ENCODE results near the gene CLIP1.

Gene CLIP1

GRCh38 chr12:122354958-122355641 lies 67.4 kb downstream of the CLIP1 start:
- H3K27me3 ChIP-seq (ENCODE audit: insufficient read depth, low read length), result no peaks in the 10 kb centered on the region
- no peaks in the 10 kb centered on the region for H3K9me3 ChIP-seq (ENCODE audit: low read length)
- H3K4me1 ChIP-seq (ENCODE audit: insufficient read depth, low read length), result no peaks in the 10 kb centered on the region
- no peak overlapping the region for H3K4me3 ChIP-seq (ENCODE audit: low read length)
- no peak overlapping the region for H2AFZ ChIP-seq (ENCODE audit: low read depth, low read length)
- H3K36me3 ChIP-seq (ENCODE audit: insufficient read depth, low read length), result peaks cover 62% of the 10 kb centered on the region

DNA sequence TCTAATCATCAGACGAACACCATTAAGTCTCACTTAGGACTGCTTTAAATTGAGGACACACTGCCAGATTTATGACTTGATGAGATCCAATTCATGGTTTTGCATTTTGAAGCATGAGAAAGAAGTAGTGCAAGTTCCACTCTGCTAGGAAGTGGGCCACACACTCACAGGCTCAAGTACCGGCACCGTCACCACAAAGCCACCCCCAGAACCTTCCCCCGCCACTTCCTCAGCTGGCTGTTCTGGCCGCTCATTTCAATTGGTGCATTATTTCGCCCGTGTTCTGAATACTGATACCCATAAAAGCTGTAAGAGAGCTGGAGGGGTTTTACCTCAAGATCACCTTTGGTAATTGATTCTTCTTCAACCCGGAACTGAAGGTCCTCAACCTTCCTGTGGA lies 70.1 kb downstream of the CLIP1 start:
- Histone ChIP-seq H3K9me3 (ENCODE audit: low read length) (no peaks in the 10 kb centered on the region), H2AFZ (ENCODE audit: low read depth, low read length) (no peak overlapping the region), H3K36me3 (ENCODE audit: insufficient read depth, low read length) (peaks cover 58% of the 10 kb centered on the region), H3K4me3 (ENCODE audit: low read length) (no peak overlapping the region), H3K4me1 (ENCODE audit: insufficient read depth, low read length) (no peaks in the 10 kb centered on the region), H3K27me3 (ENCODE audit: insufficient read depth, low read length) (no peaks in the 10 kb centered on the region)

DNA sequence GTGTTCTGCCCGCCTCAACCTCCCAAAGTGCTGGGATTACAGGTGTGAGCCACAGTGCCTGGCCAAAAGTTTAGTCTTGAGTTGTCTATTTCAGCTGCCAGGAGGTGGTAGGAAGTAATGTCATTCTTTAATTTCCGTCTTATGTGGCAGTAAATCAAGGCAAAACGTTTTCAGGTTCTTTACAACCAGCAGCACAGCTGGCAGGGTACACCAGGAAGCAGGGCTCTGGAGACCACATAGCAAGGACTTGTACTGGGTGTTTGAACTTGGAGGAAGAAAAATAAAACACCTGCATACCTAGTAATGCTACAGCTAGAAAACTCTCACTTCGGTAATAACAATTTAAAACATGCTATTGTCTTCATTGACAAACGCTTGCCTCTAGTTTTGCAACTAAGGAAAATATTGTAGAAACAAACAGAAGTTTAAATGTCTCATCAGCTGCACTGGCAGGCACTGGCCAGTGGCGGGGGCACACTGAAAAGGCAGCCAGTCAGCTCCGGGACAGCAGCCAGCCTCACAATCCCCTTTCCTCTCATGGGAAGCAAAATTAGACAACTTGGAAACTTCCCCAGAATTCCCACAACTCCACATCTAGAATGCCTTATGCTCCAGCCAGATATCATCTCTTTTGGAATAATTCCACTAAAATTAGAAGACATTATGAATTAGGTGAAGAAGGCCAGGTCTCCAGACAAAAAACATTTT lies 72.2 kb downstream of the CLIP1 start:
- Histone ChIP-seq H3K4me3 (ENCODE audit: low read length) (no peak overlapping the region), H3K9me3 (ENCODE audit: low read length) (no peaks in the 10 kb centered on the region), H2AFZ (ENCODE audit: low read depth, low read length) (no peak overlapping the region), H3K36me3 (ENCODE audit: insufficient read depth, low read length) (peaks cover 69% of the 10 kb centered on the region), H3K4me1 (ENCODE audit: insufficient read depth, low read length) (no peaks in the 10 kb centered on the region), H3K27me3 (ENCODE audit: insufficient read depth, low read length) (no peaks in the 10 kb centered on the region)

- H3K9me3 ChIP-seq (ENCODE audit: low read length), result no peaks in the 10 kb centered on the region
- no peaks in the 10 kb centered on the region for H3K27me3 ChIP-seq (ENCODE audit: insufficient read depth, low read length)
- no peaks in the 10 kb centered on the region for H3K4me1 ChIP-seq (ENCODE audit: insufficient read depth, low read length)
- H3K36me3 ChIP-seq (ENCODE audit: insufficient read depth, low read length), result peaks cover 59% of the 10 kb centered on the region
- no peak overlapping the region for H3K4me3 ChIP-seq (ENCODE audit: low read length)
- no peak overlapping the region for H2AFZ ChIP-seq (ENCODE audit: low read depth, low read length)
Observed at GRCh38 chr12:122349078-122349477, 73.4 kb downstream of the CLIP1 start.

DNA sequence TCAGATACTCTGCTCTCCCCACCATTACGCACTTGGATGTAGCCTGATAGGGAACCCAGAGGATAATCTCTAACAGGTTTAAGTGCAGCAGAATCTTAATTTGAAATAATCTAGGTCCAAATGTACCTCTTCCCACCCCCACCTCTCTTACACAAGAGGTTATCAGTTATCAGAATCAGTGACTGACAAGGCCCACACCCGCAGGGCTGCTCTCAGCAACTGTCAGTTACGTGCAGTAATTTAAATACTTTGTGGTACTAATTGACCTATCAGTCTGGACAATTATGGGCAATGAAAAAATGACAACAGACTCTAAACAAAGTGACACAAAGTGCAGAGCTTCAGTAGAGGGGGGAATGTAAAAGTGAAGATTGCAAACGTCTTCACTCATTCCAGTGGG lies 74.0 kb downstream of the CLIP1 start:
- H3K4me3 ChIP-seq (ENCODE audit: low read length), result no peak overlapping the region
- H3K4me1 ChIP-seq (ENCODE audit: insufficient read depth, low read length), result no peaks in the 10 kb centered on the region
- peaks cover 60% of the 10 kb centered on the region for H3K36me3 ChIP-seq (ENCODE audit: insufficient read depth, low read length)
- H3K9me3 ChIP-seq (ENCODE audit: low read length), result no peaks in the 10 kb centered on the region
- H2AFZ ChIP-seq (ENCODE audit: low read depth, low read length), result no peak overlapping the region
- H3K27me3 ChIP-seq (ENCODE audit: insufficient read depth, low read length), result no peaks in the 10 kb centered on the region

DNA sequence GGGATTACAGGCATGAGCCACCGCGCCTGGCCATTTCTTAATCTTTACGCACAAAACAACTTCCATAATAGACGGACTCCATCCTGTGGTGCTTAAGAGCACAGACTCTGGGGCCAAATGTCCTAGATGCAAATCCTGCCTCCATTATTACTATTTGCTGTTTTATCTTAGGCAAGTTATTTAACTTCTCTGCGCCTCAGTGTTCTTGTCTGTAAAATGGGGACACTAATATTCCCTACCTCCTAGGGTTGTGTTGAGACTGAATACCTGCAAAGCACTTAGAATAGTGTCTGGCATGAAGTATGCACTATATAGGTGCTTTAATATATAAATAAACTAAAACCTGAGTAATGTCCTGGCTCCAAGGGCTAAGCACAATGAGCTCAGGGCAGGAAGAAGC lies 76.4 kb downstream of the CLIP1 start:
- H3K27me3 ChIP-seq (ENCODE audit: insufficient read depth, low read length), result no peaks in the 10 kb centered on the region
- no peaks in the 10 kb centered on the region for H3K4me1 ChIP-seq (ENCODE audit: insufficient read depth, low read length)
- no peak overlapping the region for H3K4me3 ChIP-seq (ENCODE audit: low read length)
- H3K9me3 ChIP-seq (ENCODE audit: low read length), result no peaks in the 10 kb centered on the region
- peaks cover 53% of the 10 kb centered on the region for H3K36me3 ChIP-seq (ENCODE audit: insufficient read depth, low read length)
- H2AFZ ChIP-seq (ENCODE audit: low read depth, low read length), result no peak overlapping the region

DNA sequence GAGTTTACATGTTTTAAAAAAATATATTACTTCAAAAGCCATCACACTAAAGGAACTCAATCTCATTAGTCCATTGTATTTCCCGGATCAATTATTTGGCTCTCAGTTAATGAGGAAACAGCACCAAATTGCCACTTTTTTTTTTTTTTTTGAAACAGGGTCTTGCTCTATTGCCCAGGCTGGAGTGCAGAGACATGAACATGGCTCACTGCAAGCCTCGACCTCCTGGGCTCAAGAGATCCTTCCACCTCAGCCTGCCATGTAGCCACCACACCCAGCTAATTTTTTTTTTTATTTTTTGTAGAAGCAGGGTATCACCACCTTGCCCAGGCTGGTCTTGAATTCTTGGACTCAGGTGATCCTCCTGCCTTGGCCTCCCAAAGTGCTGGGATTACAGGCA lies 77.4 kb downstream of the CLIP1 start:
- Histone ChIP-seq H3K27me3 (ENCODE audit: insufficient read depth, low read length) (no peaks in the 10 kb centered on the region), H2AFZ (ENCODE audit: low read depth, low read length) (no peak overlapping the region), H3K36me3 (ENCODE audit: insufficient read depth, low read length) (peaks cover 52% of the 10 kb centered on the region), H3K4me1 (ENCODE audit: insufficient read depth, low read length) (no peaks in the 10 kb centered on the region), H3K9me3 (ENCODE audit: low read length) (no peaks in the 10 kb centered on the region), H3K4me3 (ENCODE audit: low read length) (no peak overlapping the region)

DNA sequence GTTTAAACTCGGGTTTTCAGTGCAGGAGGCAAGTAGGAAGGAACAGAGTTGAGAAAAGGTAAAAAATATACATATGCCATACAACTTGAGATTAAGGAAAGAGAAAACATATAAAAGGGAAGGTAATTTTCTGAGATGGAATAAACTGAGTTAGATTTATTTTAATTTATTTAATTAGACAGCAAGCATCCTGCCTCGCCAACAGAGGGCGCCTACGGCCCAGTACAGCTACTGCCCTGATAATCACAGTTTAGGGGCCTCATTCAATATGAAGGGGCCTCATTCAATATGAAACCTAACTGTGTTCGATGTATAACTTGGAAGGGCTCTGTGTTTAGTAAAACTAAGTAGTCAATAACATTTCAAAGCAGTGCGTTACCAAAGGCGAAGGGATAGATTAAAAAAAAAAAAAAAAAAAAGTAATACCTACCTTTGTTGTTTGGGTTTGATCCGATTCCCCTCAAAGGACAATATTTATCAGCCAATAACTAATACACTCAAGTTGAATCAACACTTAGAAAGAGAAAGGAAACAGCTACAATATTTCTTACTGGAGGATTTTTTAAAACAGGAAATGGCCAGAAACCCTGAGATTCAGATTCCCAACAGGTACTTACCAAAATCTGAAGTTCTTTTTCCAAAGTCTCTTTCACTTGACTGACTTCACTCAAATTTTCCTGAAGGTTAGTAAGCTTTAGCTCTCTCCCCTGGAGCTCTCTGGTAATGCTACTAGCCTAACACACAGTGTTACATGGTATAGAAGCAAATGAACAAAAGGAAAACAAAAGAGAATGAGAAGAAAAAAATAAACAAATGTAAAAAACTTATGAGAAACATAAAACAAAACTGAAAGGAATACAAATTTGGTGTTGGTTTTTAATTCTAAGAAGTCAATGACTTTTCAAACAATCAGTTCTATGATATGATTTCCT lies 86.2 kb downstream of the CLIP1 start:
- Histone ChIP-seq H3K9me3 (ENCODE audit: low read length) (no peaks in the 10 kb centered on the region), H3K27me3 (ENCODE audit: insufficient read depth, low read length) (no peaks in the 10 kb centered on the region), H3K4me3 (ENCODE audit: low read length) (no peak overlapping the region), H3K4me1 (ENCODE audit: insufficient read depth, low read length) (no peaks in the 10 kb centered on the region), H3K36me3 (ENCODE audit: insufficient read depth, low read length) (peaks cover 60% of the 10 kb centered on the region), H2AFZ (ENCODE audit: low read depth, low read length) (no peak overlapping the region)

DNA sequence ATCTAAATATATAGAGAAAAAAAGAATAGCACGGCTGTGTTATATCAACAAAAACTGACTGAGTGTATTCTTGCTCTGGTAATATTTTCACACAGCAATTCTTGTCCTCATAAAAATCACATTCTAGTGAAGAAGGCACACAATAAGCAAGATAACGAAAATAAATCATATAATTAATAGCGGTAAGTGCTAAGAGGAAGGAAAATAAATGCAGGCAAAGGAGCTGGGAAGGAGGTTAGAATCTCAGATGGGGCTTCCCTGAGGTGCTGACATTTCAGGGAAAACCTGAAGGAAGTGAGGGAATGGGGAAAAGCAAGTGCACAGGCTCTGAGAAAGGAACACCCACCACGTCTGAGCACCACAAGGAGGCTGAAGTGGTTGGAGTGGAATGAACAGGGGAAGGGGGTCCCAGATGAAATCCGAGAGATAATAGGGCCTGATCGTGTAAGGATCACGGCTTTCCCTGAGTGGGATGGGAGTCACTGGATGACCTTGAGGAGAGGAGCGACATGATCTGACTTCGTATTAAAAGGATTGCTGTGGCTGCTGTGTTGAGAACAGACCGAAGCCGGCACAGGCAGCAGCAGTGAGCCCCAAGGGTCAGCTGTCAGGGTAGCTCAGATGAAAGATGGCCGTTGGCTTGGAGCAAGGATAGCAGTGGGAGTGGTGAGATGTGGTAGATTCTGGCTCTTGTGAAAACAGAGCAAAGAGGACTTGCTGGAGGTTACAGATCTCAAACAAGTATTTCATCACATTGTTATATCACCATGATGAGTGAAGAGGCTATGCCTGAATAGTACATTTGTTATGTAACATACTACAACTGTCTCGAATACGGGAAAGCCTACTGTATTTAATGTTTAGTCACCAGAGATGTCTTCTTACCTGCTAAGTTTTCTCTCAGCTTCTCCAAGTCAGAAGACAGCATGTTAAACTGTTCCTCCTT lies 89.1 kb downstream of the CLIP1 start:
- H3K9me3 ChIP-seq (ENCODE audit: low read length), result no peaks in the 10 kb centered on the region
- H3K4me1 ChIP-seq (ENCODE audit: insufficient read depth, low read length), result no peaks in the 10 kb centered on the region
- no peaks in the 10 kb centered on the region for H3K27me3 ChIP-seq (ENCODE audit: insufficient read depth, low read length)
- no peak overlapping the region for H3K4me3 ChIP-seq (ENCODE audit: low read length)
- peaks cover 56% of the 10 kb centered on the region for H3K36me3 ChIP-seq (ENCODE audit: insufficient read depth, low read length)
- H2AFZ ChIP-seq (ENCODE audit: low read depth, low read length), result no peak overlapping the region

GRCh38 chr12:122327494-122328385 lies 94.7 kb downstream of the CLIP1 start:
- Histone ChIP-seq H3K4me1 (ENCODE audit: insufficient read depth, low read length) (no peaks in the 10 kb centered on the region), H2AFZ (ENCODE audit: low read depth, low read length) (no peak overlapping the region), H3K9me3 (ENCODE audit: low read length) (no peaks in the 10 kb centered on the region), H3K36me3 (ENCODE audit: insufficient read depth, low read length) (peaks cover 71% of the 10 kb centered on the region), H3K4me3 (ENCODE audit: low read length) (no peak overlapping the region), H3K27me3 (ENCODE audit: insufficient read depth, low read length) (no peaks in the 10 kb centered on the region)

DNA sequence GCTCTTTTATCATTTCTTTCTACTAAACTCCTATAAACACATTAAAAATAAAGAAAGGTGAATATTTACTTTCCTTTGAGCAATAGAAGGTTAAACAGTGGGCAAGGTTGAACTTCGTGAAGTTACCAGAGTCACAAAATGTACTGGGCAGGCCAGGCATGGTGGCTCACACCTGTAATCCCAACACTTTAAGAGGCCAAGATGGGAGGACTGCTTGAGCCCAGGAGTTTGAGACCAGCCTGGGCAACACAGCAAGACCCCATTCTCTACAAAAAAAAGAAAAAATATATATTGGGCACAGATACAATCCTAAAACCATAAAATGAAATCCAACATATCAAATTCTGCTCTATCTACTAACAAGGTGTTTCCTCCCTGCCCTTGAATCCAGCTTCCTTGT lies 95.5 kb downstream of the CLIP1 start:
- H2AFZ ChIP-seq (ENCODE audit: low read depth, low read length), result no peak overlapping the region
- H3K9me3 ChIP-seq (ENCODE audit: low read length), result no peaks in the 10 kb centered on the region
- peaks cover 74% of the 10 kb centered on the region for H3K36me3 ChIP-seq (ENCODE audit: insufficient read depth, low read length)
- no peaks in the 10 kb centered on the region for H3K27me3 ChIP-seq (ENCODE audit: insufficient read depth, low read length)
- no peaks in the 10 kb centered on the region for H3K4me1 ChIP-seq (ENCODE audit: insufficient read depth, low read length)
- no peak overlapping the region for H3K4me3 ChIP-seq (ENCODE audit: low read length)

DNA sequence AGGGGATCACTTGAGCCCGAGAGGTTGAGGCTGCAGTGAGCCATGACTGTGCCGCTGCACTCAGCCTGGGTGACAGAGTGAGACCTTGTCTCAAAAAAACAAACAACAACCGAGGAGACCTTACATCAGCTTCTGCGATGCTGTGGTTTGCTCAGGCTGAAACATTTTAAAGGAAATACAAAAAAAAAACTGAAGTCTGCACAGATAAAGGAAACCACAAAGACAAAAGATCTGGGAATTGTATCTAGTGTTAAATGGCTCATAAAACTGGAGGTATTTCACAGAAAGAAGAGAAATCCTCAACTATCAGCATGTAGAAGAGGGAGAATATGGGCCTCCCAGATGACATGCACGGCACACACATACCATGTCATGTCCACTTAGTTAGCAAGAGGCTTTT lies 95.9 kb downstream of the CLIP1 start:
- peaks cover 79% of the 10 kb centered on the region for H3K36me3 ChIP-seq (ENCODE audit: insufficient read depth, low read length)

More for the DNA sequence above, 95.9 kb downstream of the CLIP1 start:
- H3K27me3 ChIP-seq (ENCODE audit: insufficient read depth, low read length), result no peaks in the 10 kb centered on the region
- no peaks in the 10 kb centered on the region for H3K9me3 ChIP-seq (ENCODE audit: low read length)
- no peak overlapping the region for H2AFZ ChIP-seq (ENCODE audit: low read depth, low read length)
- H3K4me3 ChIP-seq (ENCODE audit: low read length), result no peak overlapping the region
- no peaks in the 10 kb centered on the region for H3K4me1 ChIP-seq (ENCODE audit: insufficient read depth, low read length)

Data from neuron (in vitro differentiated cells).